ENCODE measurements around the gene CCND1. TPM values are rescaled to one million over a fixed set of nuclear protein-coding genes. Genes with fewer than 3 reads are reported as not detected.

The CCND1 gene
- total RNA-seq, 1 experiment from 2014 or later = 392 TPM

DNA sequence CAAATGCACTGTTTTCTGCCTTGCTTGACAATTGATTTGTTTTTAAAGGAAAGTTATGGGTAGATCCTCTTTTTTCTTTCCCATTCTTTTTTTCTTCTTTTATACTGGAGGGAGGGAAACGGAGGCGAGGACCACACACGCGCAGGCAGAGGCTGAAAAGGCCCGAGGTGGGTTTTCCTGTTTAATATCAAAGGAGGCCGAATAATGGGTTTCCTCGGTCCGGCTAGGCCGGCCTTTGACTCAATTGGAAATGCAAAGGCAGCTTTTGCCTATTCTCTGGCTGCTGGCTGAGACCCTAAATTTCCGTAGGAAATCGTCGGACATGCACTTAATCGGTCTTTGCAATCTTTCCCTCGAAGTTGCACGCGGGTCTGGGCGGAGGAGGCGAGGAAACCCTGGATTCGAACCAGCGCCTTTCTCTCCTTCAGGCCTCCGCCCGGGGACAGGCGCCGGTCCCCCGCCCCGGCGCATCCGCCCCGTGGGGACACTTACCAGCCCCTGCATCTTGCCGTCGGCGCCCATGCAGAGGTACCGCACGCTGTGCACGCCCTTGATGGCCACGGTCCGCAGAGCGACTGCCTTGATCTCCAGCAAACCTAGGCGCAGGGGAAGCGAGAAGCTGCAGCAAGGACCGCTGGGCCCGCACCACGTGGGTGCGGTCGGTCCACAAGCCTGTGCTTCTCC is 62.0 kb downstream of the CCND1 start:
- TF ChIP-seq, protein P1, sequence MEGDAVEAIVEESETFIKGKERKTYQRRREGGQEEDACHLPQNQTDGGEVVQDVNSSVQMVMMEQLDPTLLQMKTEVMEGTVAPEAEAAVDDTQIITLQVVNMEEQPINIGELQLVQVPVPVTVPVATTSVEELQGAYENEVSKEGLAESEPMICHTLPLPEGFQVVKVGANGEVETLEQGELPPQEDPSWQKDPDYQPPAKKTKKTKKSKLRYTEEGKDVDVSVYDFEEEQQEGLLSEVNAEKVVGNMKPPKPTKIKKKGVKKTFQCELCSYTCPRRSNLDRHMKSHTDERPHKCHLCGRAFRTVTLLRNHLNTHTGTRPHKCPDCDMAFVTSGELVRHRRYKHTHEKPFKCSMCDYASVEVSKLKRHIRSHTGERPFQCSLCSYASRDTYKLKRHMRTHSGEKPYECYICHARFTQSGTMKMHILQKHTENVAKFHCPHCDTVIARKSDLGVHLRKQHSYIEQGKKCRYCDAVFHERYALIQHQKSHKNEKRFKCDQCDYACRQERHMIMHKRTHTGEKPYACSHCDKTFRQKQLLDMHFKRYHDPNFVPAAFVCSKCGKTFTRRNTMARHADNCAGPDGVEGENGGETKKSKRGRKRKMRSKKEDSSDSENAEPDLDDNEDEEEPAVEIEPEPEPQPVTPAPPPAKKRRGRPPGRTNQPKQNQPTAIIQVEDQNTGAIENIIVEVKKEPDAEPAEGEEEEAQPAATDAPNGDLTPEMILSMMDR (IDR thresholded peaks at IDR 0.05; ENCODE audit: unreplicated experiment) = no peak
- Mint-ChIP-seq H3K4me3 (ENCODE audit: low read depth, unreplicated experiment) (no peak overlapping the region), H3K27ac (ENCODE audit: unreplicated experiment) (no peak overlapping the region), H3K27me3 (ENCODE audit: unreplicated experiment) (peaks cover 43% of the 10 kb centered on the region), H3K36me3 (ENCODE audit: insufficient read depth, unreplicated experiment) (peaks cover 3% of the 10 kb centered on the region), H3K4me1 (ENCODE audit: low read depth, unreplicated experiment) (peaks cover 12% of the 10 kb centered on the region), H3K9me3 (ENCODE audit: low read depth, unreplicated experiment) (no peaks in the 10 kb centered on the region)
- BruUV-seq (replicated peaks) = no TSS peak
- no peak for DNase-seq
- intact Hi-C loops (cut with micrococcal nuclease; ENCODE audit: unreplicated experiment) = loop anchor here (5.0 kb wide), 1 partner anchor 184 kb away; no protein-coding TSS in a partner anchor
- CTCF ChIA-PET = no interaction called here

DNA sequence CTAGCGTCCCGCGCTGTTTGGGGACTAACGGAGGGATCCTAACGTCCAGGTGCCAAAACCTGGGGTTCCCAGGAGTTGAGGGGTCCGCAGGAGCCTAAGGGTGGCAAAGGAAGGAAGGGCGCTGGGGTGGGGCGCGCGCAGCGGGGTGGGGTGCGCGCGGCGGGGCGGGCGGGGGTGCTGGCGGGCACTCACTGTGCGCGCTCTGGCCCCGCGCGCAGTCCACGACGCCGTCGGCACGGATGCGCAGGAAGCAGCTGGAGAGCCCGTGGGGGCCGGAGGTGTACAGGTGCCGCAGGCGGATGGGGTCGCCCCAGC is 62.5 kb downstream of the CCND1 start:
- H3K4me3 Mint-ChIP-seq (ENCODE audit: low read depth, unreplicated experiment) = no peak overlapping the region
- intact Hi-C loops (cut with micrococcal nuclease; ENCODE audit: unreplicated experiment) = loop anchor here (5.0 kb wide), 1 partner anchor 184 kb away; no protein-coding TSS in a partner anchor
- TF ChIP-seq, protein P1 (IDR thresholded peaks at IDR 0.05; ENCODE audit: unreplicated experiment) = no peak
- no peak overlapping the region for H3K27ac Mint-ChIP-seq (ENCODE audit: unreplicated experiment)
- peaks cover 3% of the 10 kb centered on the region for H3K36me3 Mint-ChIP-seq (ENCODE audit: insufficient read depth, unreplicated experiment)
- peaks cover 43% of the 10 kb centered on the region for H3K27me3 Mint-ChIP-seq (ENCODE audit: unreplicated experiment)
- no peak for DNase-seq
- H3K9me3 Mint-ChIP-seq (ENCODE audit: low read depth, unreplicated experiment) = no peaks in the 10 kb centered on the region
- peaks cover 12% of the 10 kb centered on the region for H3K4me1 Mint-ChIP-seq (ENCODE audit: low read depth, unreplicated experiment)
- no TSS peak for BruUV-seq (replicated peaks)
- CTCF ChIA-PET = no interaction called here

Other genes with a start within 250 kb of the CCND1 start
- not detected in 2 replicates for gene LINC01488, start 159.5 kb upstream of the CCND1 start, total RNA-seq (2022)
- 34.1 and 36.7 TPM in 2 replicates for gene LTO1, start 34.2 kb downstream of the CCND1 start, total RNA-seq (2022)
- 0.73 and 1.4 TPM in 2 replicates for gene FGF19, start 62.9 kb downstream of the CCND1 start, total RNA-seq (2022)
- gene FGF4, start 134.2 kb downstream of the CCND1 start, total RNA-seq (2022) = not detected in 2 replicates
- gene FGF3, start 178.3 kb downstream of the CCND1 start, total RNA-seq (2022) = not detected in 2 replicates

All from Calu3 (cell line).